SU-DHL-6 (cell line): Measurements from ENCODE around the gene ACBD6.

Source experiments
- H2AFZ ChIP-seq: fragments of 200-600 bp; sonication (generic); 2 replicates; pipeline ENCODE4 v1.6.1; 2014; ENCODE audit warnings: low read depth, mild to moderate bottlenecking, moderate library complexity, mixed read lengths, antibody characterized with exemption, low read length; ENCODE audit not compliant: severe bottlenecking
- H3F3A ChIP-seq: fragments of 200-600 bp; shearing (Covaris generic); 2 replicates; pipeline ENCODE4 v1.6.0; 2016; ENCODE audit warnings: antibody characterized with exemption, mild to moderate bottlenecking; ENCODE audit not compliant: insufficient read depth
- H3K27ac ChIP-seq: fragments of 200-600 bp; sonication (generic); 2 replicates; pipeline ENCODE4 v1.5.1; 2016; ENCODE audit warnings: low read depth, mild to moderate bottlenecking, low read length, moderate library complexity, mixed read lengths
- H3K27me3 ChIP-seq: fragments of 200-600 bp; sonication (generic), shearing (Covaris generic); 2 replicates; pipeline ENCODE4 v1.6.0; 2014; ENCODE audit warnings: mild to moderate bottlenecking, low read length
- H3K36me3 ChIP-seq: fragments of 200-600 bp; sonication (generic); 2 replicates; pipeline ENCODE4 v1.6.1; 2014; ENCODE audit warnings: mild to moderate bottlenecking, low read length, mixed read lengths
- H3K4me2 ChIP-seq: fragments of 300-600, 200-600 bp; shearing (Covaris generic), sonication (generic); 2 replicates; pipeline ENCODE4 v1.6.0; 2014; ENCODE audit warnings: low read length, low read depth, mild to moderate bottlenecking; ENCODE audit not compliant: poor library complexity, severe bottlenecking
- H3K4me3 ChIP-seq: fragments of 200-600 bp; sonication (generic); 2 replicates; pipeline ENCODE4 v1.5.1; 2014; ENCODE audit warnings: antibody characterized with exemption, low read length, mild to moderate bottlenecking, mixed read lengths; ENCODE audit not compliant: insufficient read depth, poor library complexity, severe bottlenecking
- H3K79me2 ChIP-seq: fragments of 200-600 bp; sonication (generic); 2 replicates; pipeline ENCODE4 v1.6.1; 2014; ENCODE audit warnings: mild to moderate bottlenecking, low read length, moderate library complexity; ENCODE audit not compliant: insufficient read depth
- H3K9ac ChIP-seq: fragments of 200-600 bp; sonication (generic); 2 replicates; pipeline ENCODE4 v1.7.0; 2014; ENCODE audit warnings: mild to moderate bottlenecking, low read length
- H3K9me2 ChIP-seq: fragments of 200-600 bp; sonication (generic); replicated peaks from 2 replicates; pipeline ENCODE4 v1.6.1; 2014; ENCODE audit warnings: low read length; ENCODE audit not compliant: insufficient read depth
- H3K9me3 ChIP-seq: fragments of 200-600 bp; sonication (generic); 2 replicates; pipeline ENCODE4 v1.6.1; 2014; ENCODE audit warnings: low read length, mixed read lengths; ENCODE audit not compliant: insufficient read depth
- H4K20me1 ChIP-seq: fragments of 200-600 bp; sonication (generic); 2 replicates; pipeline ENCODE4 v1.6.1; 2014; ENCODE audit warnings: low read depth, mild to moderate bottlenecking, antibody characterized with exemption, low read length, moderate library complexity, mixed read lengths
- EZH2phosphoT487 ChIP-seq: fragments of 200-600 bp; sonication (generic), shearing (Covaris generic); conservative IDR thresholded peaks from 2 replicates; pipeline ENCODE4 v1.6.1; 2018; ENCODE audit warnings: mild to moderate bottlenecking, antibody characterized with exemption, low read length, moderate library complexity, mixed read lengths
- TF ChIP-seq, protein P1 (sequence below): fragments of 200-600 bp; sonication (generic); IDR thresholded peaks from one replicate; pipeline ENCODE4 v1.5.1; 2017; ENCODE audit warnings: antibody characterized with exemption, mild to moderate bottlenecking, low read length, moderate library complexity; ENCODE audit not compliant: insufficient read depth, poor library complexity, severe bottlenecking

ACBD6 gene

DNA sequence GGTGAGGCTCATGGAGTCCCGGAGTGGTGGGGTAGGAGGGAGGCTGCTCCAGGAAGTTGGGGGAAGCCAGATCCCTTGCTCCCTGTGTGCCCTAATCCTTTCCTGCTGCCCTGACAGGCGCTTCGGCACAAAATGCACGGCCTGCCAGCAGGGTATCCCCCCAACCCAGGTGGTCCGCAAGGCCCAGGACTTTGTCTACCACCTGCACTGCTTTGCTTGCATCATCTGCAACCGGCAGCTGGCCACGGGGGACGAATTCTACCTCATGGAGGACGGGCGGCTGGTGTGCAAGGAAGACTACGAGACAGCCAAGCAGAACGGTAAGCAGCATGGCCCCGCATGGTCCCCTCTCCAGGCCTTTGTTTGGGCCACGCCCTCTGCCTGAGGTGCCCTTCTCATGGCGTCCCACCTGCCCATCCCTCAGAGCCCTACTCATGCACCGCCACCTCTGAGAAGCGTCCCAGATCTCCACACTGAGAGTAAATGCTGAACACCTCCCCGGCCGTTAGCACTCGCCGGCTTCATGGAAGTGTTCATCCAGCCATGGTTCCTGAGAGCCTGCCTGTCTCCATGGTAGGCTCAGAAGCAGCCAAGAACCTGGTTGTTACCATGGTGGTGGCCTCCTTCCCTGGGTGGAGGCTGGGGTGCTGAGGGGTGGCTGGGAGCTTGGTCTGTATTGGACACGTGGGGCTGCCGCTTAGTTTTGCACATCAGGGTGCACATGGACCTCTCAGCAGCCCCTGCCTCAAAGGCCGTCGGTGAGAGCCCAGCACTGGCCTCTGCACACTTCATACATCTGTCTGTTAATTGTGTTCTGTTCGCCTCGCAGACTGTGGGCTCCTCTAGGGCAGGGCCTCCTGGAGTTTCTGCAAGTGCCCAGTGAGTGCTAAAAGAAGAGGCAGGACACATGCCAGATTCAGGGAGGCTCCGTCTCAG lies 235.8 kb downstream of the ACBD6 start:
- H4K20me1 ChIP-seq, result no peaks in the 10 kb centered on the region
- H3K4me2 ChIP-seq, result no peak overlapping the region
- no peaks in the 10 kb centered on the region for H3K36me3 ChIP-seq
- TF ChIP-seq EZH2phosphoT487, result no peak
- TF ChIP-seq, protein P1, sequence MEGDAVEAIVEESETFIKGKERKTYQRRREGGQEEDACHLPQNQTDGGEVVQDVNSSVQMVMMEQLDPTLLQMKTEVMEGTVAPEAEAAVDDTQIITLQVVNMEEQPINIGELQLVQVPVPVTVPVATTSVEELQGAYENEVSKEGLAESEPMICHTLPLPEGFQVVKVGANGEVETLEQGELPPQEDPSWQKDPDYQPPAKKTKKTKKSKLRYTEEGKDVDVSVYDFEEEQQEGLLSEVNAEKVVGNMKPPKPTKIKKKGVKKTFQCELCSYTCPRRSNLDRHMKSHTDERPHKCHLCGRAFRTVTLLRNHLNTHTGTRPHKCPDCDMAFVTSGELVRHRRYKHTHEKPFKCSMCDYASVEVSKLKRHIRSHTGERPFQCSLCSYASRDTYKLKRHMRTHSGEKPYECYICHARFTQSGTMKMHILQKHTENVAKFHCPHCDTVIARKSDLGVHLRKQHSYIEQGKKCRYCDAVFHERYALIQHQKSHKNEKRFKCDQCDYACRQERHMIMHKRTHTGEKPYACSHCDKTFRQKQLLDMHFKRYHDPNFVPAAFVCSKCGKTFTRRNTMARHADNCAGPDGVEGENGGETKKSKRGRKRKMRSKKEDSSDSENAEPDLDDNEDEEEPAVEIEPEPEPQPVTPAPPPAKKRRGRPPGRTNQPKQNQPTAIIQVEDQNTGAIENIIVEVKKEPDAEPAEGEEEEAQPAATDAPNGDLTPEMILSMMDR, result no peak
- H3K9me3 ChIP-seq, result no peaks in the 10 kb centered on the region
- H3F3A ChIP-seq, result no peaks in the 10 kb centered on the region
- H3K9ac ChIP-seq, result no peak overlapping the region
- H3K4me3 ChIP-seq, result no peak overlapping the region
- no peak overlapping the region for H3K27ac ChIP-seq
- H2AFZ ChIP-seq, result no peak overlapping the region
- H3K79me2 ChIP-seq, result no peaks in the 10 kb centered on the region
- H3K9me2 ChIP-seq, result no peaks in the 10 kb centered on the region
- no peaks in the 10 kb centered on the region for H3K27me3 ChIP-seq

GRCh38 chr1:180265871-180266270 lies 236.5 kb downstream of the ACBD6 start:
- Histone ChIP-seq H4K20me1 (no peaks in the 10 kb centered on the region), H3K9ac (no peak overlapping the region), H3K9me3 (no peaks in the 10 kb centered on the region)

GRCh38 chr1:180265201-180265600 lies 237.2 kb downstream of the ACBD6 start:
- H2AFZ ChIP-seq, result no peak overlapping the region
- no peak overlapping the region for H3K27ac ChIP-seq
- H3K4me3 ChIP-seq, result no peak overlapping the region
- H3F3A ChIP-seq, result no peaks in the 10 kb centered on the region
- H3K36me3 ChIP-seq, result no peaks in the 10 kb centered on the region
- H3K79me2 ChIP-seq, result no peaks in the 10 kb centered on the region
- H3K4me2 ChIP-seq, result no peak overlapping the region
- H3K9ac ChIP-seq, result no peak overlapping the region
- H4K20me1 ChIP-seq, result no peaks in the 10 kb centered on the region
- H3K9me3 ChIP-seq, result no peaks in the 10 kb centered on the region
- no peaks in the 10 kb centered on the region for H3K27me3 ChIP-seq
- H3K9me2 ChIP-seq, result no peaks in the 10 kb centered on the region
- TF ChIP-seq EZH2phosphoT487, result no peak
- TF ChIP-seq, protein P1, result no peak

More at GRCh38 chr1:180265871-180266270, 236.5 kb downstream of the ACBD6 start:
- Histone ChIP-seq H3K79me2 (no peaks in the 10 kb centered on the region), H3K27me3 (no peaks in the 10 kb centered on the region), H3K4me3 (no peak overlapping the region), H3K36me3 (no peaks in the 10 kb centered on the region), H3K9me2 (no peaks in the 10 kb centered on the region), H2AFZ (no peak overlapping the region), H3F3A (no peaks in the 10 kb centered on the region), H3K4me2 (no peak overlapping the region), H3K27ac (no peak overlapping the region)
- no peak for TF ChIP-seq EZH2phosphoT487
- TF ChIP-seq, protein P1, result no peak
